K562 (cell line): Measurements from ENCODE around the gene MAGT1. TPM values are rescaled to one million over a fixed set of nuclear protein-coding genes. Genes with fewer than 3 reads are reported as not detected.

ENCODE experiments used
- HMG20A ChIP-seq: fragments of 450-650 bp; formaldehyde crosslinking; conservative IDR thresholded peaks from 2 replicates; pipeline ENCODE4 v1.4.0; 2020; ENCODE audit warnings: mild to moderate bottlenecking, mixed read lengths
- PTTG1 ChIP-seq: fragments of 450-650 bp; IDR thresholded peaks from 2 replicates; pipeline ENCODE4 v1.6.1; 2016; ENCODE audit warnings: low read depth, mild to moderate bottlenecking, missing genetic modification characterization, missing compliant biosample characterization
- RB1 ChIP-seq: fragments of 450-650 bp; IDR thresholded peaks from 2 replicates; pipeline ENCODE4 v1.6.1; 2017; ENCODE audit warnings: low read depth, mild to moderate bottlenecking
- RBM25 ChIP-seq: fragments of 200-400 bp; formaldehyde crosslinking; IDR thresholded peaks from 2 replicates; pipeline ENCODE4 v1.6.1; 2018; ENCODE audit warnings: low read length, low read depth, moderate library complexity; ENCODE audit not compliant: severe bottlenecking
- RFX1 ChIP-seq: fragments of 450-650 bp; IDR thresholded peaks from 2 replicates; pipeline ENCODE4 v1.6.1; 2016; ENCODE audit warnings: mild to moderate bottlenecking, moderate library complexity
- RFX7 ChIP-seq: fragments of 250-450 bp; sonication (Bioruptor Pico); IDR thresholded peaks from 2 replicates; pipeline ENCODE4 v1.5.1; 2021; ENCODE audit warnings: mild to moderate bottlenecking
- SIN3B ChIP-seq: fragments of 450-650 bp; IDR thresholded peaks from 2 replicates; pipeline ENCODE4 v1.6.1; 2017; ENCODE audit warnings: low read depth, mild to moderate bottlenecking, moderate library complexity
- SNIP1 ChIP-seq: fragments of 450-650 bp; IDR thresholded peaks from 2 replicates; pipeline ENCODE4 v1.7.1; 2017; ENCODE audit warnings: low read depth, mild to moderate bottlenecking
- SP1 ChIP-seq: sonication (generic); formaldehyde crosslinking; IDR thresholded peaks from 2 replicates; pipeline ENCODE4 v1.8.1; 2022; ENCODE audit warnings: mild to moderate bottlenecking, missing genetic modification reagents
- ZBED1 ChIP-seq: IDR thresholded peaks from 2 replicates; pipeline ENCODE4 v1.6.1; 2014
- polyA plus RNA-seq, 8 experiments: library from polyadenylated mRNA; depleted of rRNA in 4 of 8; stranded (reverse) in 5 of 8; unstranded in 3 of 8; fragments of >200 nt; fragmentation: Nextera tagmentation in 2 of 8; fragmentation: Illumina TruSeq in 1 of 8; extraction: Ambion mirVana in 2 of 8; extraction: Trizol in 1 of 8; gene quantifications; 2 replicates each; pipeline versions ENCODE4 v1.2.1 to v1.2.3, GENCODE V29; 2011 to 2014; ENCODE audit warnings: inconsistent platforms in 1 of 8, missing spikeins in 1 of 8
- total RNA-seq, 7 experiments: library from RNA; depleted of rRNA in 6 of 7; stranded (reverse); fragments of >200 nt in 6 of 7; fragmentation: Illumina TruSeq in 2 of 7; extraction: Trizol in 2 of 7; gene quantifications; 2 replicates each; pipeline versions ENCODE4 v1.2.1 to v1.2.3, GENCODE V29; 2011 to 2021; ENCODE audit warnings: low replicate concordance in 1 of 7
- TF ChIP-seq, protein P1 (sequence below): fragments of 450-650 bp; IDR thresholded peaks from 2 replicates; pipeline ENCODE4 v1.6.1; 2016; ENCODE audit warnings: low read depth
- TF ChIP-seq, protein P2 (sequence below): fragments of 450-650 bp; formaldehyde crosslinking; IDR thresholded peaks from 2 replicates; pipeline ENCODE4 v1.4.0; 2020; ENCODE audit warnings: mild to moderate bottlenecking
- TF ChIP-seq, protein P3 (sequence below): fragments of 150-350 bp; IDR thresholded peaks from 2 replicates; pipeline ENCODE4 v1.6.1; 2014; ENCODE audit warnings: low read depth, mild to moderate bottlenecking, low read length, borderline replicate concordance
- TF ChIP-seq, protein P4 (sequence below): fragments of 450-650 bp; IDR thresholded peaks from 2 replicates; pipeline ENCODE4 v1.6.1; 2014; ENCODE audit warnings: low read depth, mild to moderate bottlenecking, moderate library complexity, borderline replicate concordance

The MAGT1 gene
- total and polyA plus RNA-seq, 9 of the 15 experiments (the other 6 are each of a cell fraction or from before 2014, with no cell fraction given): 15.5 to 46.2 (median 28.8) TPM

DNA sequence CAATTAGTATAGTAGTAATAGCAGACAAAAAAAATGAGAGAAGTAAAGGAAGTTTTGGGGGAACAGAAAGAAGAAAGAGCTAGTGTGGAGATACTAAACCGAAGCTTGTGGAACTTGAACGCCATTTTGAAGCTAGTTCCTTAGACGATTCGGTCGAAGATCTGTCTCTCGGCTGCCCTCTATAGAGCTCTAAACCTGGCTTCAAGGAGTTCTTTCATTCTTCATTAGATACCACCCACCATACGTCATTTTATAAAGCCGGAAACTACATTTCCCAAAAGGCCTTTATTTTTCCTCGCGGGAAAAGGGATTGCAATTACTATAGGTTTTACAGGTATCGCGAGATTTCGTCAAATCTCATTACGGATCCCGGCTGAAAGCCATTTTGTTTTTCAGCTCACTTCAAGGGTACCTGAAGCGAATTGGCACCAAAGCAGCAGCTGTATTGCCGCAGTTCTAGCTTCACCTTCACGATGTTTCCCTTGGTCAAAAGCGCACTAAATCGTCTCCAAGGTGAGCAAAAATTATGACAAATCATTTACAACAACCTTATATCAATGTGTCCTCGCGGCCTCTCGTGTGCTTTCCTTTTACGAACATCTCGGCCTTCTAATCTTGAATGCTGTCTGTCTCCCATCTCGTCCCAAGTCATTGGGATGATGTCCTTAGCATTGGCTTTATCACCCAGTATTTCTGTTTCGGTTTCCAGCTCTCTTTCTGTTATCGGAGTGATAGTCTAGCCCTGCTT is 4.0 kb upstream of the MAGT1 start, which contains the start of gene COX7B (continued):
- TF ChIP-seq, protein P1, sequence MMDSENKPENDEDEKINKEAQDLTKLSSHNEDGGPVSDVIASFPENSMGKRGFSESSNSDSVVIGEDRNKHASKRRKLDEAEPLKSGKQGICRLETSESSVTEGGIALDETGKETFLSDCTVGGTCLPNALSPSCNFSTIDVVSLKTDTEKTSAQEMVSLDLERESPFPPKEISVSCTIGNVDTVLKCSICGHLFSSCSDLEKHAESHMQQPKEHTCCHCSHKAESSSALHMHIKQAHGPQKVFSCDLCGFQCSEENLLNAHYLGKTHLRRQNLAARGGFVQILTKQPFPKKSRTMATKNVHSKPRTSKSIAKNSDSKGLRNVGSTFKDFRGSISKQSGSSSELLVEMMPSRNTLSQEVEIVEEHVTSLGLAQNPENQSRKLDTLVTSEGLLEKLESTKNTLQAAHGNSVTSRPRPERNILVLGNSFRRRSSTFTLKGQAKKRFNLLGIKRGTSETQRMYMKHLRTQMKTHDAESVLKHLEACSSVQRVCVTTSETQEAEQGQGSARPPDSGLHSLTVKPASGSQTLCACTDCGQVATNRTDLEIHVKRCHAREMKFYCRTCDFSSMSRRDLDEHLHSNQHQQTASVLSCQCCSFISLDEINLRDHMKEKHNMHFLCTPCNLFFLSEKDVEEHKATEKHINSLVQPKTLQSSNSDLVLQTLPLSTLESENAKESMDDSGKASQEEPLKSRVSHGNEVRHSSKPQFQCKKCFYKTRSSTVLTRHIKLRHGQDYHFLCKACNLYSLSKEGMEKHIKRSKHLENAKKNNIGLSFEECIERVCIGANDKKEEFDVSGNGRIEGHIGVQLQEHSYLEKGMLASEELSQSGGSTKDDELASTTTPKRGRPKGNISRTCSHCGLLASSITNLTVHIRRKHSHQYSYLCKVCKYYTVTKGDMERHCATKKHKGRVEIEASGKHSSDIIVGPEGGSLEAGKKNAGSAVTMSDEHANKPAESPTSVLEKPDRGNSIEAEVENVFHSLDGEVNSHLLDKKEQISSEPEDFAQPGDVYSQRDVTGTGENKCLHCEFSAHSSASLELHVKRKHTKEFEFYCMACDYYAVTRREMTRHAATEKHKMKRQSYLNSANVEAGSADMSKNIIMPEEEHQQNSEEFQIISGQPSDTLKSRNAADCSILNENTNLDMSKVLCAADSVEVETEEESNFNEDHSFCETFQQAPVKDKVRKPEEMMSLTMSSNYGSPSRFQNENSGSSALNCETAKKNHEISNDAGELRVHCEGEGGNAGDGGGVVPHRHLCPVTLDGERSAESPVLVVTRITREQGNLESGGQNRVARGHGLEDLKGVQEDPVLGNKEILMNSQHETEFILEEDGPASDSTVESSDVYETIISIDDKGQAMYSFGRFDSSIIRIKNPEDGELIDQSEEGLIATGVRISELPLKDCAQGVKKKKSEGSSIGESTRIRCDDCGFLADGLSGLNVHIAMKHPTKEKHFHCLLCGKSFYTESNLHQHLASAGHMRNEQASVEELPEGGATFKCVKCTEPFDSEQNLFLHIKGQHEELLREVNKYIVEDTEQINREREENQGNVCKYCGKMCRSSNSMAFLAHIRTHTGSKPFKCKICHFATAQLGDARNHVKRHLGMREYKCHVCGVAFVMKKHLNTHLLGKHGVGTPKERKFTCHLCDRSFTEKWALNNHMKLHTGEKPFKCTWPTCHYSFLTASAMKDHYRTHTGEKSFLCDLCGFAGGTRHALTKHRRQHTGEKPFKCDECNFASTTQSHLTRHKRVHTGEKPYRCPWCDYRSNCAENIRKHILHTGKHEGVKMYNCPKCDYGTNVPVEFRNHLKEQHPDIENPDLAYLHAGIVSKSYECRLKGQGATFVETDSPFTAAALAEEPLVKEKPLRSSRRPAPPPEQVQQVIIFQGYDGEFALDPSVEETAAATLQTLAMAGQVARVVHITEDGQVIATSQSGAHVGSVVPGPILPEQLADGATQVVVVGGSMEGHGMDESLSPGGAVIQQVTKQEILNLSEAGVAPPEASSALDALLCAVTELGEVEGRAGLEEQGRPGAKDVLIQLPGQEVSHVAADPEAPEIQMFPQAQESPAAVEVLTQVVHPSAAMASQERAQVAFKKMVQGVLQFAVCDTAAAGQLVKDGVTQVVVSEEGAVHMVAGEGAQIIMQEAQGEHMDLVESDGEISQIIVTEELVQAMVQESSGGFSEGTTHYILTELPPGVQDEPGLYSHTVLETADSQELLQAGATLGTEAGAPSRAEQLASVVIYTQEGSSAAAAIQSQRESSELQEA: peak; percentile 67
- TF ChIP-seq PTTG1 (tag): no peak
- TF ChIP-seq RB1: no peak
- TF ChIP-seq RFX7: no peak
- no peak for TF ChIP-seq RFX1
- peak; percentile 43 for TF ChIP-seq SP1 (CRISPR knock-in tag)
- peak; percentile 57 for TF ChIP-seq RBM25
- TF ChIP-seq ZBED1: no peak
- no peak; the same call in 1 of the 2 replicates for TF ChIP-seq SIN3B
- TF ChIP-seq, protein P2, sequence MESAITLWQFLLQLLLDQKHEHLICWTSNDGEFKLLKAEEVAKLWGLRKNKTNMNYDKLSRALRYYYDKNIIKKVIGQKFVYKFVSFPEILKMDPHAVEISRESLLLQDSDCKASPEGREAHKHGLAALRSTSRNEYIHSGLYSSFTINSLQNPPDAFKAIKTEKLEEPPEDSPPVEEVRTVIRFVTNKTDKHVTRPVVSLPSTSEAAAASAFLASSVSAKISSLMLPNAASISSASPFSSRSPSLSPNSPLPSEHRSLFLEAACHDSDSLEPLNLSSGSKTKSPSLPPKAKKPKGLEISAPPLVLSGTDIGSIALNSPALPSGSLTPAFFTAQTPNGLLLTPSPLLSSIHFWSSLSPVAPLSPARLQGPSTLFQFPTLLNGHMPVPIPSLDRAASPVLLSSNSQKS: no peak
- TF ChIP-seq HMG20A (CRISPR knock-in tag): no peak
- TF ChIP-seq, protein P3, sequence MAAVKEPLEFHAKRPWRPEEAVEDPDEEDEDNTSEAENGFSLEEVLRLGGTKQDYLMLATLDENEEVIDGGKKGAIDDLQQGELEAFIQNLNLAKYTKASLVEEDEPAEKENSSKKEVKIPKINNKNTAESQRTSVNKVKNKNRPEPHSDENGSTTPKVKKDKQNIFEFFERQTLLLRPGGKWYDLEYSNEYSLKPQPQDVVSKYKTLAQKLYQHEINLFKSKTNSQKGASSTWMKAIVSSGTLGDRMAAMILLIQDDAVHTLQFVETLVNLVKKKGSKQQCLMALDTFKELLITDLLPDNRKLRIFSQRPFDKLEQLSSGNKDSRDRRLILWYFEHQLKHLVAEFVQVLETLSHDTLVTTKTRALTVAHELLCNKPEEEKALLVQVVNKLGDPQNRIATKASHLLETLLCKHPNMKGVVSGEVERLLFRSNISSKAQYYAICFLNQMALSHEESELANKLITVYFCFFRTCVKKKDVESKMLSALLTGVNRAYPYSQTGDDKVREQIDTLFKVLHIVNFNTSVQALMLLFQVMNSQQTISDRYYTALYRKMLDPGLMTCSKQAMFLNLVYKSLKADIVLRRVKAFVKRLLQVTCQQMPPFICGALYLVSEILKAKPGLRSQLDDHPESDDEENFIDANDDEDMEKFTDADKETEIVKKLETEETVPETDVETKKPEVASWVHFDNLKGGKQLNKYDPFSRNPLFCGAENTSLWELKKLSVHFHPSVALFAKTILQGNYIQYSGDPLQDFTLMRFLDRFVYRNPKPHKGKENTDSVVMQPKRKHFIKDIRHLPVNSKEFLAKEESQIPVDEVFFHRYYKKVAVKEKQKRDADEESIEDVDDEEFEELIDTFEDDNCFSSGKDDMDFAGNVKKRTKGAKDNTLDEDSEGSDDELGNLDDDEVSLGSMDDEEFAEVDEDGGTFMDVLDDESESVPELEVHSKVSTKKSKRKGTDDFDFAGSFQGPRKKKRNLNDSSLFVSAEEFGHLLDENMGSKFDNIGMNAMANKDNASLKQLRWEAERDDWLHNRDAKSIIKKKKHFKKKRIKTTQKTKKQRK: no peak
- TF ChIP-seq, protein P4, sequence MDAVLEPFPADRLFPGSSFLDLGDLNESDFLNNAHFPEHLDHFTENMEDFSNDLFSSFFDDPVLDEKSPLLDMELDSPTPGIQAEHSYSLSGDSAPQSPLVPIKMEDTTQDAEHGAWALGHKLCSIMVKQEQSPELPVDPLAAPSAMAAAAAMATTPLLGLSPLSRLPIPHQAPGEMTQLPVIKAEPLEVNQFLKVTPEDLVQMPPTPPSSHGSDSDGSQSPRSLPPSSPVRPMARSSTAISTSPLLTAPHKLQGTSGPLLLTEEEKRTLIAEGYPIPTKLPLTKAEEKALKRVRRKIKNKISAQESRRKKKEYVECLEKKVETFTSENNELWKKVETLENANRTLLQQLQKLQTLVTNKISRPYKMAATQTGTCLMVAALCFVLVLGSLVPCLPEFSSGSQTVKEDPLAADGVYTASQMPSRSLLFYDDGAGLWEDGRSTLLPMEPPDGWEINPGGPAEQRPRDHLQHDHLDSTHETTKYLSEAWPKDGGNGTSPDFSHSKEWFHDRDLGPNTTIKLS: peak; percentile 94
- TF ChIP-seq SNIP1: no peak
